ENCODE measurements around the gene SPOCD1.

The SPOCD1 gene

GRCh38 chr1:31742462-31743212 is 73.2 kb downstream of the SPOCD1 start:
- no peak for DNase-seq
- Histone ChIP-seq H3K27me3 (no peaks in the 10 kb centered on the region), H3K4me1 (peaks cover 4% of the 10 kb centered on the region; the same call in 1 of the 2 replicates), H3K9me3 (no peaks in the 10 kb centered on the region), H3K36me3 (peaks cover 12% of the 10 kb centered on the region; the same call in 1 of the 2 replicates), H3K4me3 (ENCODE audit: low read depth, low read length) (no peak overlapping the region)
- TF ChIP-seq CTCF (IDR thresholded peaks at IDR 0.05; ENCODE audit: low read depth, low read length): no peak
